Esophagus mucosa (tissue), 1 donor: Measurements from ENCODE around the gene CASP6. TPM values are rescaled to one million over a fixed set of nuclear protein-coding genes. Genes with fewer than 3 reads are reported as not detected.
A peak's percentile ranks its signal among the peaks of the same experiment; 100 is the strongest.

ENCODE experiments used
- ATAC-seq: fragments of 200-7000 bp; cut with Tn5 transposase; one replicate; pipeline ENCODE4 v1.9.1; 2020
- total RNA-seq: library from RNA; stranded (reverse); gene quantifications from one replicate; pipeline ENCODE4 v1.2.4, GENCODE V29; 2023
- donor health status: DM: yes; HTN: yes; CAD: no.

Gene CASP6
- total RNA-seq: 15.8 TPM

- ATAC-seq: peak; percentile 90
These were observed at the start of gene CASP6 for GRCh38 chr4:109702950-109703663. Gene CASP6 (minus strand): TSS chr4:109703445. CDS start chr4:109703395, 50 bp downstream.

- ATAC-seq: no peak
These were observed 49.3 kb upstream of the CASP6 start for GRCh38 chr4:109752525-109752924.

GRCh38 chr4:109751852-109752251, 48.6 kb upstream of the CASP6 start:
- ATAC-seq: no peak

GRCh38 chr4:109750652-109751244, 47.5 kb upstream of the CASP6 start:
- ATAC-seq: no peak

GRCh38 chr4:109749388-109750082, 46.3 kb upstream of the CASP6 start:
- no peak for ATAC-seq

- no peak for ATAC-seq
These were observed 44.9 kb upstream of the CASP6 start for GRCh38 chr4:109748114-109748513.

GRCh38 chr4:109746728-109747127, 43.5 kb upstream of the CASP6 start:
- no peak for ATAC-seq

GRCh38 chr4:109745830-109746229, 42.6 kb upstream of the CASP6 start:
- no peak for ATAC-seq

- ATAC-seq: peak; percentile 52
These were observed 36.3 kb upstream of the CASP6 start for GRCh38 chr4:109739547-109739946.

GRCh38 chr4:109738104-109738872, 35.0 kb upstream of the CASP6 start:
- no peak for ATAC-seq

GRCh38 chr4:109735566-109736365, 32.5 kb upstream of the CASP6 start:
- no peak for ATAC-seq

GRCh38 chr4:109733728-109734127, 30.5 kb upstream of the CASP6 start:
- ATAC-seq: no peak

GRCh38 chr4:109730619-109731545, 27.6 kb upstream of the CASP6 start:
- no peak for ATAC-seq

GRCh38 chr4:109729718-109730618, 26.7 kb upstream of the CASP6 start, which contains the start of gene PLA2G12A:
Gene PLA2G12A (minus strand): TSS chr4:109730070. CDS start chr4:109729809, 261 bp downstream.
- peak; percentile 99 for ATAC-seq

- ATAC-seq: peak; percentile 21
These were observed 26.0 kb upstream of the CASP6 start for GRCh38 chr4:109729117-109729717.

- ATAC-seq: no peak
These were observed 25.1 kb upstream of the CASP6 start for GRCh38 chr4:109728385-109728784.

GRCh38 chr4:109723110-109723509, 19.9 kb upstream of the CASP6 start:
- no peak for ATAC-seq

GRCh38 chr4:109722357-109722756, 19.1 kb upstream of the CASP6 start:
- no peak for ATAC-seq

GRCh38 chr4:109721033-109721432, 17.8 kb upstream of the CASP6 start:
- no peak for ATAC-seq
